Smooth muscle cell (in vitro differentiated cells): ENCODE data around the gene ROPN1B. TPM values are rescaled to one million over a fixed set of nuclear protein-coding genes. Genes with fewer than 3 reads are reported as not detected.

ENCODE experiments used
- DNase-seq: peaks from one replicate; lab custom pipeline; 2025; ENCODE audit not compliant: unreplicated experiment; lab: John Stamatoyannopoulos, UW
- H2AFZ ChIP-seq: fragments of 200-600 bp; sonication (generic); 2 replicates; pipeline ENCODE4 v1.6.0; 2016; ENCODE audit warnings: antibody characterized with exemption, low read depth, mild to moderate bottlenecking
- H3F3A ChIP-seq: fragments of 200-600 bp; sonication (generic); 2 replicates; pipeline ENCODE4 v1.6.0; 2017; ENCODE audit warnings: antibody characterized with exemption, low read depth
- H3K27ac ChIP-seq: fragments of 200-600 bp; sonication (generic); 2 replicates; pipeline ENCODE4 v1.5.1; 2016; ENCODE audit warnings: low read depth, mild to moderate bottlenecking
- H3K27me3 ChIP-seq: fragments of 200-600 bp; sonication (generic); 2 replicates; pipeline ENCODE4 v1.6.1; 2016; ENCODE audit warnings: low read depth, mild to moderate bottlenecking
- H3K36me3 ChIP-seq: fragments of 200-600 bp; sonication (generic); 2 replicates; pipeline ENCODE4 v1.5.1; 2016; ENCODE audit warnings: low read depth
- H3K4me1 ChIP-seq: fragments of 200-600 bp; sonication (generic); 2 replicates; pipeline ENCODE4 v1.5.1; 2016; ENCODE audit warnings: low read depth
- H3K4me2 ChIP-seq: fragments of 200-600 bp; sonication (generic); 2 replicates; pipeline ENCODE4 v1.6.0; 2016; ENCODE audit warnings: mild to moderate bottlenecking
- H3K4me3 ChIP-seq: fragments of 200-600 bp; sonication (generic); 2 replicates; pipeline ENCODE4 v1.5.1; 2016; ENCODE audit warnings: mild to moderate bottlenecking
- H3K79me2 ChIP-seq: fragments of 200-600 bp; sonication (generic); 2 replicates; pipeline ENCODE4 v1.6.0; 2016; ENCODE audit warnings: low read depth, mild to moderate bottlenecking
- H3K9ac ChIP-seq: fragments of 200-600 bp; sonication (generic); 2 replicates; pipeline ENCODE4 v1.6.0; 2016; ENCODE audit warnings: low read depth
- H3K9me3 ChIP-seq: fragments of 200-600 bp; sonication (generic); replicated peaks from 2 replicates; pipeline ENCODE4 v1.5.1; 2016; ENCODE audit warnings: low read depth
- H4K20me1 ChIP-seq: fragments of 200-600 bp; sonication (generic); 2 replicates; pipeline ENCODE4 v1.6.0; 2016; ENCODE audit warnings: low read depth
- CTCF ChIP-seq: fragments of 200-600 bp; sonication (generic); IDR thresholded peaks from 2 replicates; pipeline ENCODE4 v1.5.1; 2017; ENCODE audit warnings: borderline replicate concordance, mild to moderate bottlenecking, antibody characterized with exemption; ENCODE audit not compliant: insufficient read depth, poor library complexity, severe bottlenecking
- WGBS: methylation state at CpG from one replicate; pipeline ENCODE4 v1.1.7; 2016; ENCODE audit warnings: low lambda C conversion rate; 5-methylcytosine and 5-hydroxymethylcytosine counted together
- polyA plus RNA-seq: library from polyadenylated mRNA; unstranded; fragments of >200 nt; fragmentation: Nextera tagmentation; extraction: Ambion mirVana; gene quantifications from 2 replicates; pipeline ENCODE4 v1.2.1, GENCODE V29; 2016
- total RNA-seq: library from RNA; depleted of rRNA; stranded (reverse); fragments of >200 nt; gene quantifications from 2 replicates; pipeline ENCODE4 v1.2.3, GENCODE V29; 2014

Gene ROPN1B
- total and polyA plus RNA-seq, 2 experiments from 2014 or later: not detected

GRCh38 chr3:126008219-126008618 is 39.2 kb downstream of the ROPN1B start:
- Histone ChIP-seq H3K4me1 (no peaks in the 10 kb centered on the region), H3K4me2 (no peak overlapping the region), H2AFZ (no peak overlapping the region), H3K36me3 (no peaks in the 10 kb centered on the region), H4K20me1 (no peaks in the 10 kb centered on the region), H3K9ac (no peak overlapping the region), H3K79me2 (no peaks in the 10 kb centered on the region), H3F3A (no peaks in the 10 kb centered on the region), H3K4me3 (no peak overlapping the region), H3K27me3 (no peaks in the 10 kb centered on the region), H3K27ac (no peak overlapping the region), H3K9me3 (no peaks in the 10 kb centered on the region)
- DNase-seq: no peak
- WGBS: 98% methylated on average over 2 of the region's 3 CpGs
- TF ChIP-seq CTCF: no peak

DNA sequence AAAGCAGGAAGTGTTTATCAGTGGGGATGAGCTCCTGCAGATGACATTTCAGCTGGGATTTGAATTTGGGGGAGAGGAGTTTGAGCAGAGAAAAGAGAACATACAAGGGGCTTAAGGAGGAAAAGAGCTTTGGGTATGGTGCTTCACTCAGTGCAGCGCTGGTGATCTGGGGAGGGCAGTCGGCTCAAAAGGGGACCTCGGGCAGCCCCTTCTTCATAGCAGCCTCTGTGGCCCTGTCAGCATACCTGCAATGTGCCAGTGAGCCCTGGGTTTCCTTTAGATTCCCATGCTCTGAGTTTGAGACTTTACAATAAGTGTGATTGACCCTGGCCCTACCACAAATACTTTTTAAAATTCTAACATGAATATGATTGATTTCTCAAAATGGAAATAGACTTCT is 40.2 kb downstream of the ROPN1B start:
- Histone ChIP-seq H3K4me3 (no peak overlapping the region), H3K27me3 (no peaks in the 10 kb centered on the region), H3K4me1 (no peaks in the 10 kb centered on the region), H3F3A (no peaks in the 10 kb centered on the region), H3K79me2 (no peaks in the 10 kb centered on the region), H3K36me3 (no peaks in the 10 kb centered on the region), H3K9me3 (no peaks in the 10 kb centered on the region), H4K20me1 (no peaks in the 10 kb centered on the region), H2AFZ (no peak overlapping the region), H3K9ac (no peak overlapping the region), H3K27ac (no peak overlapping the region), H3K4me2 (no peak overlapping the region)
- 98% methylated on average over 3 of the region's 3 CpGs for WGBS
- no peak for DNase-seq
- TF ChIP-seq CTCF: no peak

GRCh38 chr3:126013751-126014156 is 44.8 kb downstream of the ROPN1B start:
- TF ChIP-seq CTCF: no peak
- Histone ChIP-seq H3K4me2 (no peak overlapping the region), H3F3A (no peaks in the 10 kb centered on the region), H4K20me1 (no peaks in the 10 kb centered on the region), H3K4me1 (no peaks in the 10 kb centered on the region), H3K9me3 (no peaks in the 10 kb centered on the region), H3K79me2 (no peaks in the 10 kb centered on the region), H3K27me3 (no peaks in the 10 kb centered on the region), H3K9ac (no peak overlapping the region), H3K4me3 (no peak overlapping the region), H2AFZ (no peak overlapping the region), H3K27ac (no peak overlapping the region), H3K36me3 (no peaks in the 10 kb centered on the region)
- no peak for DNase-seq
- WGBS: 95% methylated on average over 8 of the region's 8 CpGs

- DNase-seq: no peak
Observed at GRCh38 chr3:126014252-126014651, 45.3 kb downstream of the ROPN1B start.

More at GRCh38 chr3:126014252-126014651, 45.3 kb downstream of the ROPN1B start:
- Histone ChIP-seq H3K4me1 (no peaks in the 10 kb centered on the region), H3K79me2 (no peaks in the 10 kb centered on the region), H3K9me3 (no peaks in the 10 kb centered on the region), H3F3A (no peaks in the 10 kb centered on the region), H3K4me3 (no peak overlapping the region), H4K20me1 (no peaks in the 10 kb centered on the region), H3K36me3 (no peaks in the 10 kb centered on the region), H3K27me3 (no peaks in the 10 kb centered on the region), H3K9ac (no peak overlapping the region), H3K4me2 (no peak overlapping the region), H3K27ac (no peak overlapping the region), H2AFZ (no peak overlapping the region)
- no peak for TF ChIP-seq CTCF
- WGBS: 70% methylated on average over 4 of the region's 4 CpGs
